Measurements from ENCODE around the gene ENTPD5.
"Not testable (repeated sequence)": the region's sequence is repeated elsewhere in the genome, so short reads cannot be mapped to it uniquely, and the experiment has no call there.

- not testable (repeated sequence) for TF ChIP-seq CTCF (conservative IDR thresholded peaks at IDR 0.05; ENCODE audit: low read length); EZH2phosphoT487 (IDR thresholded peaks at IDR 0.05; ENCODE audit: borderline replicate concordance, low read depth, low read length)
Observed at GRCh38 chr14:73994926-73995325, 24.2 kb downstream of the ENTPD5 start.

Data from OCI-LY7 (cell line).